Hematopoietic multipotent progenitor cell treated with erythropoietin and hydrocortisone succinate and interleukin-3 and kit ligand, for 4 days (in vitro differentiated cells): ENCODE measurements around the gene AFDN.

Experiments
- DNase-seq: peaks from one replicate; pipeline ENCODE4 v3.0.0-alpha.2; 2015

Gene AFDN

GRCh38 chr6:167795321-167795811, 31.3 kb upstream of the AFDN start:
- no peak for DNase-seq

GRCh38 chr6:167795874-167796191, 30.9 kb upstream of the AFDN start:
- DNase-seq, result no peak

GRCh38 chr6:167796192-167796981, 30.3 kb upstream of the AFDN start:
- DNase-seq, result no peak

GRCh38 chr6:167797011-167797471, 29.7 kb upstream of the AFDN start:
- DNase-seq, result no peak

GRCh38 chr6:167797476-167798265, 29.0 kb upstream of the AFDN start:
- no peak for DNase-seq

GRCh38 chr6:167798453-167798852, 28.3 kb upstream of the AFDN start:
- DNase-seq, result no peak

- DNase-seq, result no peak
Observed at GRCh38 chr6:167799033-167799821, 27.5 kb upstream of the AFDN start.

- no peak for DNase-seq
Observed at GRCh38 chr6:167800549-167800948, 26.2 kb upstream of the AFDN start.

GRCh38 chr6:167801263-167801662, 25.4 kb upstream of the AFDN start:
- DNase-seq, result no peak

- no peak for DNase-seq
Observed at GRCh38 chr6:167802339-167802738, 24.4 kb upstream of the AFDN start.

- no peak for DNase-seq
Observed at GRCh38 chr6:167803816-167804215, 22.9 kb upstream of the AFDN start.

GRCh38 chr6:167804281-167805013, 22.3 kb upstream of the AFDN start:
- DNase-seq, result no peak

GRCh38 chr6:167805349-167806060, 21.2 kb upstream of the AFDN start:
- DNase-seq, result no peak

GRCh38 chr6:167806061-167806700, 20.5 kb upstream of the AFDN start:
- DNase-seq, result no peak

- no peak for DNase-seq
Observed at GRCh38 chr6:167807200-167807599, 19.5 kb upstream of the AFDN start.

GRCh38 chr6:167807756-167808155, 19.0 kb upstream of the AFDN start:
- no peak for DNase-seq

- DNase-seq, result no peak
Observed at GRCh38 chr6:167811040-167811439, 15.7 kb upstream of the AFDN start.

- peak; percentile 35 for DNase-seq
Observed at GRCh38 chr6:167811442-167812087, 15.1 kb upstream of the AFDN start.

- no peak for DNase-seq
Observed at GRCh38 chr6:167812088-167812487, 14.6 kb upstream of the AFDN start.

GRCh38 chr6:167815296-167815980, 11.3 kb upstream of the AFDN start:
- DNase-seq, result no peak
